COR-L47 (cell line): ENCODE measurements around the gene KIAA0513.
"Not testable (repeated sequence)": the region's sequence is repeated elsewhere in the genome, so short reads cannot be mapped to it uniquely, and the experiment has no call there.

Experiments
- DNase-seq: peaks from one replicate; lab custom pipeline; 2025; lab: John Stamatoyannopoulos, UW

Gene KIAA0513

DNA sequence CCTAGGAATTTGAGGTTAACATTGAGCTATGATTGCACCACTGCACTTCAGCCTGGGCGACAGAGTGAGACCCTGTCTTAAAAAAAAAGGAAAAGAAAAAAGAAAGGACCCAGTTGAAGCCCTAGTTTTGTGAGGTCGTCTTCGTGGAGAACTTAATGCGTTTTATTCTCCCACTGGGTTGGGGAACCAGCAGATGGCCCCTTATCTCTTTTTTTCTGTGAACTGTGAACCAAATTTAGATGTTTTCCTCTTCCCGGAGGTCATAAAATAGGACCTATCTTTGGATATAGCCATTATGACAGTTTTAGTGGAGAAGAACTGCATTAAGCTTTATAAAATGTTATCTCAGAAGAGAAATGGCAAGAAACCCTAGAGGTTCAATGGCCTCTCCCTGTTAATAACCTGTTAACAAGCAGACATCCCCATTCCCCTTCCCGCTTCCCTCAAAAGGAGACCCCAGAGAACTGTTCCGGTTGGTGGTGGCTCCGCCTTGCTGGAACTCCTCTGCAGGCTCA, 23.5 kb downstream of the KIAA0513 start:
- no peak for DNase-seq

DNA sequence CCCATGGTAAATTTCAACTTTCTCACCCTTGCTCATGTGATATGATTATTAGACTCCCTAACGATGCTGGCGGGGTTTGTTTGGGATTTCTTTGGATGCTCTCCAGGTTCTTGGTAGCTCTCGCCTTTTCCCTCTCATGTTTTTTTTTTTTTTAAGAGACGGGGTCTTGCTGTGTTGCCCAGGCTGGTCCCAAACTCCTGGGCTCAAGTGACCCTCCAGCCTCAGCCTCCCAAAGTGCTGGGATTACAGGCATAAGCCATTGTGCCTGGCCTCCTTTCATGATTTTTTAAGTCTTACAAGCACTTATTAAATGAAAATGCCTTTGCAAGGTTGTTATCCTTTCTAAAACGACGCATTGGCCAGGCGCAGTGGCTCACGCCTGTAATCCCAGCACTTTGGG, 24.1 kb downstream of the KIAA0513 start:
- DNase-seq: no peak

- no peak for DNase-seq
These were observed 24.9 kb downstream of the KIAA0513 start for GRCh38 chr16:85052536-85052935.

DNA sequence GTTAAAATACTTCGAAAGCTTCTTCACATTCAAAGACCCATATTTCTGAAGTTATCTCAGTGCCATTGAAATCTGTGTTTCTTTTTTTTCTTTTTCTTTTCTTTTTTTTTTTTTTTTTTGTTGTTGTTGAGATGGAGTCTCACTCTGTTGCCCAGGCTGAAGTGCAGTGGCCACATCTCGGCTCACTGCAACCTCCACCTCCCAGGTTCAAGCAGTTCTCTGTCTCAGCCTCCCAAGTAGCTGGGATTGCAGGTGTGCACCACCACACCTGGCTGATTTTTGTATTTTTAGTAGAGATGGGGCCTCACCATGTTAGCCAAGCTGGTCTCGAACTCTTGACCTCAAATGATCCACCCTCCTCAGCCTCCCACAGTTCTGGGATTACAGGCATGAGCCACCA, 26.7 kb downstream of the KIAA0513 start:
- not testable (repeated sequence) for DNase-seq

- DNase-seq: no peak
These were observed 27.4 kb downstream of the KIAA0513 start for GRCh38 chr16:85054948-85055492.

DNA sequence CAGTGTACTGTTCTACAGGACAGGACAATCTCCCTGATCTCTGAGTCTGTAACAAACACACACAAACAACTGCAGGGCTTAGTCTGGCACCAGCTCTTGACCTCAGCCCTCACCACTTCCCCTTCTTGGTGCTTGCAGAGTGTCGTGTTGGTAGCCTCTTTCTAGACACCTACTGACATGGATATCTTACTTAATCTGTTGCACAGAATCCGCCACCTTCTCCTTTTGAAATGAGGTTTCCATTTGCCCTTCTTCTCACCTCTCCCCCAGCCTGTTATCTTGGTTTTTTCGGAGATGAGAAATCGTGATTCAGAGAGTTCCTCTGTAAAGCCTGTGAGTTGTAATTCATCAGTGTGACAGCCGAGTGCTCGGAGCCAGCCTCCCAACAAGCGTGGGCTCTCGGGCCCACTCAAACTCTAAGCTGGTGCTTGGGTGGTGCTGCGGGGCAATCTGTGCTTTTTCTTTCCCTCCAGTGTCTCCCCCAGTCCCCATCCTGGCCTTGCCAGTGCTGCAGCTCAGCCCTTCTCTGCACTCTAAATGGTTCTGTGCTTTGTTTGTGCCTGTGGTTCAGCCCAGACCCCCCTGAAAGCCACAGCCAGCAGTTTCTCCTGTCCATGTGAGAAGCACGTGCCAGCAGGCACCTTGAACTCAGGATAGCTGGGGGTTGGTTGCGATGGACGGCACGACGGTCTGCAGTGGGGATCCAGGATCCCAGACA, 28.1 kb downstream of the KIAA0513 start:
- no peak for DNase-seq

GRCh38 chr16:85056211-85056748, 28.7 kb downstream of the KIAA0513 start:
- no peak for DNase-seq

GRCh38 chr16:85057212-85057889, 29.8 kb downstream of the KIAA0513 start:
- DNase-seq: peak; percentile 3

GRCh38 chr16:85057948-85058347, 30.4 kb downstream of the KIAA0513 start:
- no peak for DNase-seq

GRCh38 chr16:85058909-85059308, 31.3 kb downstream of the KIAA0513 start:
- DNase-seq: no peak

DNA sequence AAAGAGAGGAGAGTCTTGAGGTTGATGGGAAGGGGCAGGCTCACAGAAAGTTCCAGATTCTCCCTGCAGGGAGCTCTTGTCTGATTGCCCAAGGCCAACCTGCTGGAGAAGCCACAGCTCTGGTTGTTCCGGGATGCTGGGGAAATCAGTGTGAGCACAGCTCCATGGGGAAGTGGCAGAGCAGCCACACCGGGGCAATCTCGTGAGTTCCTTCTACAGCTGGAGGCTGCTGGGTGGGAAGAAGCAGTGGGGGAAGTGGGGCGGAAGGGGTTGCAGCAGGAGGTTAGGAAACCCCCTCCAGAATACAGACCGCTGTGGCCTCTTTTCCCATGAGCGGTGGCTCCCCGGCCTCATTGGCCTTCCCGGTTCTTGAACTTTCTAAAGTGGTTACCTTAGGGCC, 34.0 kb downstream of the KIAA0513 start:
- DNase-seq: no peak

- DNase-seq: no peak
These were observed 34.7 kb downstream of the KIAA0513 start for GRCh38 chr16:85062323-85062722.

DNA sequence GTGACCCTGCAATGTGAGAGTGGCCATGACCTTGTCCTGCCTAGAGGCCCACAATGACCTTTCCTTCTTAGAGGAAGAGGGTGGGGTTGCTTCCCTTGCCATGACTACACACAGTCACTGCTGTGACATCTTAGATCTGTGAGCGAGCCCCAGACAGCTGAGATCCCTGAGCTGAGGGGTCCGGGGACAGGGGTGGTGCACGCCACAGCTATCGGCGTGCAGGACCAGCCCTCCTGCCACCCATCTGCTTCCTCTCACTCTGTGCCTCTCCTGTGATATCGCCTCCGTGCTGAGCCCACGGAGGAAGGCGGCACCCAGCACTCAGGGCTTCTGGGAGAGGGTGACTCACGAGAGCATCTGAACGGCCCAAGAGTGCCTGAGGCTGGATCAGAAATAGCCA, 35.2 kb downstream of the KIAA0513 start:
- no peak for DNase-seq

DNA sequence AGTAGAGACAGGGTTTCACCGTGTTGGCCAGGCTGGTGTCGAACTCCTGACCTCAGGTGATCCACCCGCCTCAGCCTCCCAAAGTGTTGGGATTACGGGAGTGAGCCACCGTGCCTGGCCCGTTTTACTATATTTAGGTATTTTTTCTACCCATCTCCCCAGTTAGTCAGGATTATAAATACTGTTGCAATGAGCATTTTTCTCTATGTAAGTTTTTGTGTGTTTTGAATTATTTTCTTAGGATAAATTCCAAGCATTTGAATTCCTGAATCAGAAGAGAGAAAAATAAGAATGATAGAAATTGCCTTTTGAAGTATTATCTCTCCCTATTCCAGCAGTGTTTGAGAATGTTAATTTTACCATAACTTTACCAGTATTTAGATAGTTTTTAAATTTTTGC, 36.6 kb downstream of the KIAA0513 start:
- no peak for DNase-seq

GRCh38 chr16:85065099-85065498, 37.5 kb downstream of the KIAA0513 start:
- no peak for DNase-seq

GRCh38 chr16:85066346-85066885, 38.8 kb downstream of the KIAA0513 start:
- no peak for DNase-seq

DNA sequence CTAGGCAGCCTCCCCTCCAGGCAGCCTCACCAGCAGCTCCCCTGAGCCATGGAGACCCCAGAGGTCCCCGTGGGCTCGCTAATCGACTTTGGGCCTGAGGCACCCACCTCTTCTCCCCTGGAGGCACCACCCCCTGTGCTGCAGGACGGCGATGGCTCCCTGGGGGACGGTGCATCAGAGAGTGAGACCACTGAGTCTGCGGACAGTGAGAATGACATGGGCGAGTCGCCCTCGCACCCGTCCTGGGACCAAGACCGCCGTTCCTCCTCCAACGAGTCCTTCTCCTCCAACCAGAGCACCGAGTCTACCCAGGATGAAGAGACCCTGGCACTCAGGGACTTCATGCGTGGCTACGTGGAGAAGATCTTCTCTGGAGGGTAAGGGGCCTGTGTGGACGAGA, 39.4 kb downstream of the KIAA0513 start:
- DNase-seq: no peak

- DNase-seq: no peak
These were observed 39.8 kb downstream of the KIAA0513 start for GRCh38 chr16:85067426-85067825.

- no peak for DNase-seq
These were observed 41.2 kb downstream of the KIAA0513 start for GRCh38 chr16:85068746-85069145.

DNA sequence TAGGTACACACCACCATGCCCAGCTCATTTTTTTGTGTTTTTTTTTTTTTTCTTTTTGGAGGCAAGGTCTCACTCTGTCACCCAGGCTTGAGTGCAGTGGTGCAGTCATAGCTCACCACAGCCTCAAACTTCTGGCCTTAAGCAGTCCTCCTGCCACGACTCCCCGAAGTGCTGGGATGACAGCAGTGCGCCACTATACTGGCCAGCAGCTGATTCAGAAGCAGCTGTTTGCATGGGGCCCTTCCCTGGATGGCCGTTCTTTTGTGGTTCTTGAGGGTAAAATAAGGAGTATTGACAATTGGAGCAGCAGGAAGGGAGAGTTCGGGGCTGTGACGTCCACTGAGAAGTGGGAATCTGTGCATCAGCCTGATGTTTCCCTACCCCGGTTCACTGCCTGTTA, 41.6 kb downstream of the KIAA0513 start:
- DNase-seq: no peak

GRCh38 chr16:85072076-85072860, 44.7 kb downstream of the KIAA0513 start:
- no peak for DNase-seq

- DNase-seq: no peak
These were observed 45.4 kb downstream of the KIAA0513 start for GRCh38 chr16:85072947-85073346.
